ENCODE results near the gene PLP1.

- no peak for TF ChIP-seq CTCF (IDR thresholded peaks at IDR 0.05)
- no peak for TF ChIP-seq POLR2A (IDR thresholded peaks at IDR 0.05)
Measured at GRCh38 chrX:103758555-103758954, 18.1 kb upstream of the PLP1 start.
